Measurements from ENCODE around the gene PALLD.

DNA sequence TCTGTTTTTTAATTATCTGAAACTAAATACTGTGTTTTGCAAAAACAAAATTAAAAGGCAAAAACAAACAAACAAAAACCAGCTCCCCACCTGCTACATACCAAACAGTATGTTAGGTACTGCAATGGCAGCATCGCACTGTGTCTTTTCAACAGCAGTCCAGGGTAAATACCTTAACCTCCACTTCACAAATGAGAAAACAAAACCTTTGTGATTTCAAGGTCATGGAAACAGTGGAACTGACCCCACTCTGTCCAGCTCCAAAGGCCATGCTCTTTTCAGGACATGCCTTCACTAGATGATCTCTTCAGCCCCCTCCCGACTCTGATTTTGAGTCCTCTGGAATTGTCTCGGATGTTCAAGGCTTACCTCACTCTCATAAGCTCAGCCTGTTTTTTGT, 329.8 kb downstream of the PALLD start:
- TF ChIP-seq POLR2A (IDR thresholded peaks at IDR 0.05; ENCODE audit: extremely low read depth, insufficient read length): no peak
- TF ChIP-seq, protein P1, sequence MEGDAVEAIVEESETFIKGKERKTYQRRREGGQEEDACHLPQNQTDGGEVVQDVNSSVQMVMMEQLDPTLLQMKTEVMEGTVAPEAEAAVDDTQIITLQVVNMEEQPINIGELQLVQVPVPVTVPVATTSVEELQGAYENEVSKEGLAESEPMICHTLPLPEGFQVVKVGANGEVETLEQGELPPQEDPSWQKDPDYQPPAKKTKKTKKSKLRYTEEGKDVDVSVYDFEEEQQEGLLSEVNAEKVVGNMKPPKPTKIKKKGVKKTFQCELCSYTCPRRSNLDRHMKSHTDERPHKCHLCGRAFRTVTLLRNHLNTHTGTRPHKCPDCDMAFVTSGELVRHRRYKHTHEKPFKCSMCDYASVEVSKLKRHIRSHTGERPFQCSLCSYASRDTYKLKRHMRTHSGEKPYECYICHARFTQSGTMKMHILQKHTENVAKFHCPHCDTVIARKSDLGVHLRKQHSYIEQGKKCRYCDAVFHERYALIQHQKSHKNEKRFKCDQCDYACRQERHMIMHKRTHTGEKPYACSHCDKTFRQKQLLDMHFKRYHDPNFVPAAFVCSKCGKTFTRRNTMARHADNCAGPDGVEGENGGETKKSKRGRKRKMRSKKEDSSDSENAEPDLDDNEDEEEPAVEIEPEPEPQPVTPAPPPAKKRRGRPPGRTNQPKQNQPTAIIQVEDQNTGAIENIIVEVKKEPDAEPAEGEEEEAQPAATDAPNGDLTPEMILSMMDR (IDR thresholded peaks at IDR 0.05; ENCODE audit: low read depth, low read length): no peak
